Right atrium auricular region (tissue), 2 donors: ENCODE results near the gene UQCRC1. TPM values are rescaled to one million over a fixed set of nuclear protein-coding genes. Genes with fewer than 3 reads are reported as not detected.

ENCODE experiments used
- DNase-seq: peaks from one replicate; pipeline ENCODE4 v3.0.0-alpha.2; 2019; ENCODE audit warnings: low spot score
- H3K27ac ChIP-seq, 2 donors: fragments of 200-600 bp; sonication (generic); 1 replicate in 1 of 2; 2 replicates in 1 of 2; pipeline ENCODE4 v1.5.1; 2016 to 2019
- H3K27me3 ChIP-seq, 2 donors: fragments of 200-600 bp; sonication (generic); one replicate each; pipeline versions ENCODE4 v1.5.1 to v1.6.0; 2017 to 2019
- H3K36me3 ChIP-seq: fragments of 200-600 bp; sonication (generic); one replicate; pipeline ENCODE4 v1.5.1; 2016
- H3K4me1 ChIP-seq, 2 donors: fragments of 200-600 bp; sonication (generic); one replicate each; pipeline versions ENCODE4 v1.5.1 to v1.6.0; 2017 to 2019
- H3K4me3 ChIP-seq, 2 donors: fragments of 200-600 bp; sonication (generic); 1 replicate in 1 of 2; 2 replicates in 1 of 2; pipeline ENCODE4 v1.5.1; 2017 to 2019; ENCODE audit warnings: mild to moderate bottlenecking in 1 of 2, moderate library complexity in 1 of 2
- H3K9me3 ChIP-seq, 2 donors: fragments of 200-600 bp; sonication (generic); one replicate each; pipeline ENCODE4 v1.5.1; 2019
- CTCF ChIP-seq, 2 donors: fragments of 200-600 bp; sonication (generic); IDR thresholded peaks; one replicate each; pipeline ENCODE4 v1.5.1; 2019; ENCODE audit warnings: antibody characterized with exemption in 2 of 2
- total RNA-seq, 2 donors: library from RNA; depleted of rRNA; stranded (reverse); fragments of >200 nt; gene quantifications; one replicate each; pipeline ENCODE4 v1.1.0, GENCODE V29; 2016

Gene UQCRC1
- total RNA-seq, 2 donors from 2014 or later: 847 to 948 TPM

GRCh38 chr3:48631516-48632448, 22.3 kb upstream of the UQCRC1 start:
- H3K36me3 ChIP-seq: peaks cover 9% of the 10 kb centered on the region
- H3K27me3 ChIP-seq: no peaks in the 10 kb centered on the region
- no peak overlapping the region for H3K27ac ChIP-seq
- no peak for TF ChIP-seq CTCF (IDR thresholded peaks at IDR 0.05)
- H3K4me3 ChIP-seq: no peak overlapping the region
- H3K9me3 ChIP-seq: no peaks in the 10 kb centered on the region
- H3K4me1 ChIP-seq: peaks cover 0 to 27% of the 10 kb centered on the region in 2 donors
- no peak for DNase-seq

- DNase-seq: no peak
- Histone ChIP-seq H3K9me3 (no peaks in the 10 kb centered on the region), H3K36me3 (peaks cover 11% of the 10 kb centered on the region), H3K4me1 (peaks cover 0 to 18% of the 10 kb centered on the region in 2 donors), H3K4me3 (no peak overlapping the region), H3K27ac (no peak overlapping the region), H3K27me3 (no peaks in the 10 kb centered on the region)
- no peak for TF ChIP-seq CTCF (IDR thresholded peaks at IDR 0.05)
Measured at GRCh38 chr3:48630833-48631232, 21.4 kb upstream of the UQCRC1 start.

DNA sequence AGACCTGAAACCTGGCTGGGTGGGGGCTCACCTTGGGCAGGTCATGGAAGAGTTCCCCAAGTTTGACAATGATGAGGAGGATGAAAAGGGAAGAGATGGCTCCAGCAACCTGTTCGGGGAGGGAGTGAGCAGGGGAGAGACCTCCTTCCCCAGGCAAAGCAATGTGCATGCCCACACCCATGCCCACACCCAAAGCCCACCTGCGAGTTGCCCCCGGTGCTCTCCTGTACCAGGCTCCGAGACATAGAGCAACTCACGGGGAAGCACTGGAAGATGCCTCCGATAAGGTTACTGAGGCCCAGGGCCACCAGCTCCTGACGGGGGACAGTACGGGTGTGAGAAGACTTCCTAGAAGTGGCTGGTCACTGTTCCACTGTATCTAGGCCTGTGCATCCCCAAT, 21.0 kb upstream of the UQCRC1 start:
- H3K9me3 ChIP-seq: no peaks in the 10 kb centered on the region
- no peak overlapping the region for H3K4me3 ChIP-seq
- H3K4me1 ChIP-seq: peaks cover 0 to 15% of the 10 kb centered on the region in 2 donors
- DNase-seq: no peak
- no peaks in the 10 kb centered on the region for H3K27me3 ChIP-seq
- H3K36me3 ChIP-seq: peaks cover 13% of the 10 kb centered on the region
- TF ChIP-seq CTCF (IDR thresholded peaks at IDR 0.05): no peak
- no peak overlapping the region for H3K27ac ChIP-seq

GRCh38 chr3:48629894-48630293, 20.4 kb upstream of the UQCRC1 start:
- H3K4me3 ChIP-seq: no peak overlapping the region
- no peaks in the 10 kb centered on the region for H3K27me3 ChIP-seq
- H3K27ac ChIP-seq: no peak overlapping the region
- peaks cover 13% of the 10 kb centered on the region for H3K36me3 ChIP-seq
- no peak for TF ChIP-seq CTCF (IDR thresholded peaks at IDR 0.05)
- H3K4me1 ChIP-seq: peaks cover 0 to 14% of the 10 kb centered on the region in 2 donors
- no peak for DNase-seq
- no peaks in the 10 kb centered on the region for H3K9me3 ChIP-seq

DNA sequence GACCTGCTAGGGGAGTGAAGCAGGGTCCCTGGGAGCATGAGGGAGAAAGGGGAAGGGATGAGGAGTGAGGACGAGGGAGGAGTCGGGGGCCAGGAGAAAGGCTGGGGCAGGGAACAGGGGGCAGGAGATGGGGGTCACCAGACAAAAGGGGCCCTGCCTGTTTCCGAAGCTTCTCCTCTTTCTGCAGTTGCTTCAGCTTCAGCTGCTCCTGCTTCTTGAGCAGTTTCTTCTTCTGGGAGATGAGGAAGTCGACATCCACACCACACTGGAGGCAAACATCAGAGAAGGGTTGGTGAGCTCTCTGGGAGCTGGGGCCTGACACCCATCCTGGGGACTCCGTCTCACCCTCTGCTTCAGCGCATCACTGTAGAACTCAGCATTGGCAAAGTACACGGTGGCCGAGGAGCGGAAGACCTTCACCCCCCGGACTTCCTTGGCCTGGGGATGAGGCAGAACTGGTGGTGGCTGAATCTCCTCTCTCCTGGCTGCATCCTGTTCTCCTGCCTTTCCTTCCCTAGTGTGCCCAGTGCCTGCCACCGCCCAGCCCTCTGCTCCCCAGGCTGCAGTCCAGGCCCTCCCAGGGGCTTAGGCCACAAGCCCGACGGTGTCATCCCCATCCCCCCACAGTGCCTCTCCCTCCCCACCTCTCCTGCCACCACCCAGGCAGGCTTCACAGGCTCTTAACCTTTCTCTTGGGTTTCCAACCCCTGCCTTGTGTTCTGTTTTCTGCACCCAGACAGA, 19.0 kb upstream of the UQCRC1 start:
- Histone ChIP-seq H3K36me3 (peaks cover 13% of the 10 kb centered on the region), H3K4me1 (no peaks in the 10 kb centered on the region), H3K27me3 (no peaks in the 10 kb centered on the region), H3K9me3 (no peaks in the 10 kb centered on the region), H3K4me3 (no peak overlapping the region), H3K27ac (no peak overlapping the region)
- no peak for DNase-seq
- TF ChIP-seq CTCF (IDR thresholded peaks at IDR 0.05): no peak
